HTR-8/SVneo (cell line): ENCODE results near the gene DLK1.

Experiments used
- DNase-seq: peaks from one replicate; pipeline ENCODE4 v3.0.0; 2011; ENCODE audit warnings: low spot score, mixed read lengths; ENCODE audit not compliant: insufficient read length
- FAIRE-seq: peaks from 2 replicates; lab custom pipeline; 2011; peaks lifted over from hg19 to GRCh38; lab: Jason Lieb, UNC

Gene DLK1

DNA sequence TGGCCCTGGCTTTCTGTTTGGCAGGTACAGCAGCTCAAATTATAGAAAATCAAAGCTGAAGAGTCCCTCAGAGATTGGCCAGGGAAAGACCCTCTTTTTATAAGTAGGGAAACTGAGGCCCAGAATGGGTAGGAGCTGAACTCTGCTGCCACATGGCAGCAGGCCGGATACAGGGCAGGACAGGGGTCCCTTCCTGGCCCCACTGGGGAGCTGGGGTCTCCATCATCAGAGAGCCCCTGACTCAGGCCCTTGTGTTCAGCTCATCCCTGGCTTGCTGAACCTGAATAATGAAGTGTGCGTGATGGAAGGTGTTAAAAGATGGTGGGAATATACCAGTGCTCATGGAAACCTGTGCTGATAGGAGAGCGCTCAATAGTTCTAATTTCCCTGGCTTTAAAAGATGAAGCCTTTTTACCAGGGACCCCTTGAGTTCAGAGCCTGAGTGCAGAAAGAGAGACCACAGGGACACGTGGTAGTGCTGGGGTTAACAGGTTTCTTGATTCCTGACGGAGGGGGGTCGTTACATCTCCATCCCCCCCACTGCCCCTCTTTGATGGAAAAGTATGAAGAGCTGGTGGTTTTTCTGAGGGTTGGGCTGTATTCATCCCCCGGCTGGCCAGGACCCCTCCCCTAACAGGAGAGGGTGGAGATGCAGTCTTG, 4.4 kb downstream of the DLK1 start:
- no peak for FAIRE-seq
- no peak for DNase-seq

DNA sequence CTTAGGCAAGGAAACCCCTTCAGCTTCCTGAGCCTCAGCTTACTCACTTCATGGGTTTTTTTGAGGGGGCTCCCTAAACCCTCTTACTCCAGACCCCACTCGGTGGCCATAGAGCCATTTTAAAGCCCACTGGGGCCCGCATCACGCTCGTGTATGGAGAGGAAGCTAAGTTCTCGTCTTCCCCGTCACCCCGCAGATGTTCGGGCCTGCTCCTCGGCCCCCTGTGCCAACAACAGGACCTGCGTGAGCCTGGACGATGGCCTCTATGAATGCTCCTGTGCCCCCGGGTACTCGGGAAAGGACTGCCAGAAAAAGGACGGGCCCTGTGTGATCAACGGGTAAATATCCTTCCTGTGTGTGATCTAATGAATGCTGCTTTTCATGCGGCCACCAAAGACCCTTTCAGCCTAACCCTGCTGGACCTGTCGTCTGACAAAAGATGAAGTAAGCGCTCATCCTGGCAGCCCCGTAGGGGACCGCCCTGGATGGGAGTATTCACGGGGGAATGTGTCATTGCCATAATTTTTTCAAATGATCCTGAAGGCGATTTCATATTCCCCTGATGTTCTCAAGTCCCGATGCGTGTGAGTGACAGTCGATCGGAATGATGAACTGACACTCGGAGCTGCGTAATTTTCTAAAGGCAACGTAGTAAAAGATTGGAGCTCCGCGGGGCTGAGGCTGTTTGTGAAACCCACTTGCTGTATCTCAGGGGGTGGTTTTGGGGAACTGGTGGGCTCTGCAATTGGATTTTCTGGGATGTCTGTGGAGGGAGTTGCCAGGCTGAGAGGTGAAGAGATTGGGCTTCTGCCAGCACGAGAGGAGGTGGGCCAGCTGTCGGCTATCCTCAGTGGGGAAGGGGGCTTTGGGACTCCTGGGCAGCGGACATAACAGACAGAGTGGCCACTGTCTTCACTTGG, 5.4 kb downstream of the DLK1 start:
- DNase-seq (no peak), FAIRE-seq (no peak)

DNA sequence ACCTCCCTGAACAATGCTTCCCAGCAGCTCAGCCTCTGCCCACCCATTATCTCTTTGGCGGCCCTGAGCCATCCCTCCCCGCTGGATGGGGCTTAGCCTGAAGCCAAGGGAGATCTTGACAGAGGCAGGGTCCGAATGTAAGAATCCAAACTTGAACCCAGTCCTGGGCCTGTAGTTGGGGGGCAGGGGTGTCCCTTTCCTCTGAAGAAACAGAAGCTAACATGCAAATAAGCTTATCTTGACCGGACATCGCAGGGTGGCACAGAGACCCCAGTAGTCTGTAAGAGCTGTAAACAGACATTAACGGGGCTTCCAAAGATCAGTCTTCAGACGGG, 6.0 kb downstream of the DLK1 start:
- DNase-seq = no peak
- FAIRE-seq = no peak

DNA sequence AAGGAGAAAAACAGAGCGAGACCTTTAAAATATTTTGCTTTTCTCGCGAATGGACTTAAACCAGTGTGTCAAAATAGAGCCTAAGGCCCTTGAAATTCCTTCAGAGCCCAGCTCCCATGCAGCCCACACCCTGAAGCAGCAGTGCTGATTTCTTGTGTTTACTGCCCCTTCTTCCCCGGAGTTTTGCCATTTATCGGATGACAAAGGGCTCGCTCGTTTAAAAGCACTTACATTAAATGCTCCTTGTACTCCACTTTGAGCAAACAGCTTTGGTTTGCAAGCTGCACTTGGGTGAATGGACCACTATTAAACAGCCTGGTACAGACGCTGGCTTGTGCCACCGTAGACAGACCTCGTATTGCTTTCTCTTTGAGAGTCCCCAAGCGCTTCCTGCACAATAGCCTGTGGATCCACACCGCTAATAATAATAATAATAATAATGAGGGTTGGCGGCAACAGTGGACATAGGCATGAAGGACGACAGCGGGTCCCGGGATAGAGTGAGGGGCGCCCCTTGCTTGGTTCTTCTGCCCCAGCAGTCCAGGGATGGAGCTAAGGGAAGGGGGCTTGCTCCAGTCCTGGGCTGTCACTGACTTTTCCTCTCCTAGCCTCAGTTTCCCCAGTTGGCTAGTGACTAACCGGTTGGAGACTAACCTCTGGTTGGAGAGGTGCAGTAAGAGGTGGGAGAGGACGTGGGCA, 6.6 kb downstream of the DLK1 start:
- DNase-seq (no peak), FAIRE-seq (no peak)

DNA sequence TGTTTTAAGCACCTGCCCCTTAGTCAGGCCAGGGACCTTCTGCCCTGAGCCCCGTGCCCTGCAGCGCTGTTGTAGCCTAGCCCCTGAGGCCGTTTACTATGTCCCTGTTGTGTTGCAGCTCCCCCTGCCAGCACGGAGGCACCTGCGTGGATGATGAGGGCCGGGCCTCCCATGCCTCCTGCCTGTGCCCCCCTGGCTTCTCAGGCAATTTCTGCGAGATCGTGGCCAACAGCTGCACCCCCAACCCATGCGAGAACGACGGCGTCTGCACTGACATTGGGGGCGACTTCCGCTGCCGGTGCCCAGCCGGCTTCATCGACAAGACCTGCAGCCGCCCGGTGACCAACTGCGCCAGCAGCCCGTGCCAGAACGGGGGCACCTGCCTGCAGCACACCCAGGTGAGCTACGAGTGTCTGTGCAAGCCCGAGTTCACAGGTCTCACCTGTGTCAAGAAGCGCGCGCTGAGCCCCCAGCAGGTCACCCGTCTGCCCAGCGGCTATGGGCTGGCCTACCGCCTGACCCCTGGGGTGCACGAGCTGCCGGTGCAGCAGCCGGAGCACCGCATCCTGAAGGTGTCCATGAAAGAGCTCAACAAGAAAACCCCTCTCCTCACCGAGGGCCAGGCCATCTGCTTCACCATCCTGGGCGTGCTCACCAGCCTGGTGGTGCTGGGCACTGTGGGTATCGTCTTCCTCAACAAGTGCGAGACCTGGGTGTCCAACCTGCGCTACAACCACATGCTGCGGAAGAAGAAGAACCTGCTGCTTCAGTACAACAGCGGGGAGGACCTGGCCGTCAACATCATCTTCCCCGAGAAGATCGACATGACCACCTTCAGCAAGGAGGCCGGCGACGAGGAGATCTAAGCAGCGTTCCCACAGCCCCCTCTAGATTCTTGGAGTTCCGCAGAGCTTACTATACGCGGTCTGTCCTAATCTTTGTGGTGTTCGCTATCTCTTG, 7.6 kb downstream of the DLK1 start:
- no peak for DNase-seq
- no peak for FAIRE-seq

DNA sequence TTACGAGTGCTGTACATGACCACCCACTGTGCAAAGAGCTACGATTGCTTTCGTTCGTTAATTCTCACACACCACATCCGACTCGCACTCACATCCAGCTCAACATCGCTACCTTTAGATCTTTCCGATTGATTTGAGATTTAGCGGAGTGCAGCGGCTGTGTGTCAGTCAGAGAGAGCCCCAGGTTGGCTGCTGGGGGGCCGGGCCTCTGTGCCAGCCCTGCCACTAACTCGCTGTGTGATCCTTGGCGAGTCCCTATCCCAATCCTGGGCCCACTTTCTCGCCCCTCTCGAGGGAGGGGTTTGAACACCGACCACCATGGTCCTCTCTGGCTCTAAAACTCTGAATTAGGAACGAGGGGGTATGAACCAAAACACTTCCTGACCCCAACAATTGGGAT, 8.6 kb downstream of the DLK1 start:
- no peak for DNase-seq
- no peak for FAIRE-seq

DNA sequence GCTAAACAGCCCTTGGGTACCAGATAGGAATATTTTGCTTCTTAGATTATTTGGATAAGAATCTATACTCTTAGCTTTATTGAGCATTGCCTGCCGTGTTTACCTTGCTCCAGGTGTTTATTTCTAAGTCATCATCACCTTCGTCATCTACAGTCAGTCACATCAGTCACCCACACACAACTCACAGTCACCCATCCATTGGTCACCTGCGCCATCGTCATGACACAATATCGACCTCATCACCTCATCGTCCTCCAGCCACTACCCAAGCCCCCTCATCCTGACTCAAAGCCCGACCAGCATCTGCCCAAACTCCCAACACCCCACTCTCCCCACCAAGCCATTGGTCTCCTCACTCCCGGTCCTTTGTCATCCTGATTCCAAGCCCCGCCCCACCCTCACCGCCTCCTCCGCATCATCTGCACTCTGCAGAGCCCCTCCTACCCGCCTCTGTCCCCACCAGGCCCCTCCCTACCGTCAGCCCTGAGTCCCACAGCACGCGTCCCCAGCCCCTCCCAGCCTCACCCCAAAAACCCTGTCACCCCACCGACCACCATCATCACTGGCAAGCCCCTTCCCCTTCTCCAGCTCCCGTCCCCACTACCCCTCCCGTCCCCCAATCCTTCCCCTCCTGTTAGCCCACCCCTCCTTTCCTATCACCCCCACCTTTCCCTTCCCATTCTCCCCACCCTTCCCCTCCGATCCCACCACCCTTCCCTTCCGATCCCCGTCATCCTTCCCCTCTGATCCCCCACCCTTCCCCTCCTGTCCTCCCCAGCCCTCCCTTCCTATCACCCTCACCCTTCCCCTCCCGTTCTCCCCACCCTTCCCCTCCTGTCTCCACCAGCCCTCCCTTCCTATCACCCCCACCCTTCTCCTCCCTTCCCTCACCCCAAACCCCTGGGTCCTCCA, 9.8 kb downstream of the DLK1 start:
- DNase-seq = no peak

DNA sequence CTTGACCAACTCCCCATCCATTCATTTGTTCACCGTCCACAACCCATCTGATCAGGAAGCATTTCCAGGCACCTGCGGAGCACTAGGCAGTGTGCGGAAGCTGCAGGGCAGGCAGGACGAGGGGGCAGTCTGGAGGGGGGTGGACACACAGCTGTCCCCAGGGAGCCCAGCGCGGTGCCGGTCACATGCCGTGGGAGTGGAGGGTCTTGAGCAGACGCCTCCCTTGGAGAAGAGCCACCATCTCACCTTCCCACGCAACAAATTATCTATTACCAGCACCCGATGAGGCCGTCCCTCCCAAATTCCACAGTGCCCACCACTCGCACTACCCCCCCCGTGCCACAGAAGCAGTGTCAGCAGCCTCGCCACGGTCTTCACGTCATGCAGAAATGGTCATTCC, 10.8 kb downstream of the DLK1 start:
- no peak for FAIRE-seq
- no peak for DNase-seq

More for the DNA sequence above, 9.8 kb downstream of the DLK1 start:
- no peak for FAIRE-seq

DNA sequence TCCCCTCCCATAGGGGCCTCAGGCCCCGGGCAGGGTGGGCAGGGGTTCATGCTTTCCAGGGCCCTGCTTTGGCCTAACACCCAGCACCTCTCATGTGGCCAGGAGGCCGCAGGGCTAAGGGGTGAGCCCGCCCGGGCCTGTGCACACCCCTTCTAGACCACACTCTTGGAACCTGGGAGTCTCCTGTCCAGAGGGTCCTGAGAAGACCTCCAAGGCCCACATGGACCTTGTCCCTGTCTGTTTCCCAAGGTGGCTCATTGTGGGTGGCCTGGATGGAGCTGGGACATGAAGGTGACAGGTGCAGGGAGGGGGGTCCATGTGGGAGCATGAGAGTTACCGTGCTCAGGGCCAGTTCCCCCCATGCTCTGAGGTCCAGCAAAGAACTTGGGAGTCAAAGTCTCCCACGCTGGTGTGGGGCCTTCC, 11.6 kb downstream of the DLK1 start:
- FAIRE-seq = no peak
- DNase-seq = no peak

DNA sequence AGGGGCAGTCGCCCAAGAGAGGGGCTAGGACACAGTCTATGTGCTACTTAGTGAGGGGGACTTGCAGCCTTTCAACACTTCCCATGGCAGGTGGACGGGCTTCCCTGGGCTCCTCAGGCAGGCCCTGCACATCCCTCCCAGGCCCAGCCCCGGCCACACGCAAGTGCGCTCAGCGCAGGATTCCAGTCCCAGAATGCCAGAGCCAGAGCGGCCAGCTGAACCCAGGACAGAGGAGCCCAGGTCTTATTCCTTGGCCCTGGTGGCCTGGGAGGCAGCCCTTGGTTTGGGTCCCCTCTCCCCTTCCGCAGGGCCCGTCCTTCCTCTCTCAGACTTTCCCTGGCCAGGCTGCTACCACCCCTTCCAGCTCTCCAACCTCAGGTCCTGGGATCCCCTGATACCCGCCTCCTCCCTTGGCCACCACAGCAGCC, 12.0 kb downstream of the DLK1 start:
- DNase-seq (no peak), FAIRE-seq (no peak)

DNA sequence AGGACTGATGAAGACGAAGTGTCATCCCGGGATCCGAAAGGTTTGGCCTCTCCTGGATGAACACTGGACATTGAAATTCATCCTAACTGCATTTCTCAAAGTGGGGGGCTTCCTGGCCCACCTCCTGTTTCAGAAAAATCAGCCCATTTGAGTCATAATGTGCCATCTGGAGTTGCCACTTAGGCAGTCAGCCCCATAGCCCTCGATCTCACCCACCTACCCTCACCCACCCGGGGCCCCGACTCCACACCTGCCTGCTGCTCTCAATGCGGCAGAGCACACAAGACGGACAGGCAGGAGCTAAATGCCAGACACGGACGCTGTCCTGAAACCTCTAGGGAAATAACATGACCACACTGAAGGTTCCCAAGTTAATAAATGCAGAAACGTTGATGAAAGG, 12.6 kb downstream of the DLK1 start:
- no peak for FAIRE-seq
- no peak for DNase-seq

DNA sequence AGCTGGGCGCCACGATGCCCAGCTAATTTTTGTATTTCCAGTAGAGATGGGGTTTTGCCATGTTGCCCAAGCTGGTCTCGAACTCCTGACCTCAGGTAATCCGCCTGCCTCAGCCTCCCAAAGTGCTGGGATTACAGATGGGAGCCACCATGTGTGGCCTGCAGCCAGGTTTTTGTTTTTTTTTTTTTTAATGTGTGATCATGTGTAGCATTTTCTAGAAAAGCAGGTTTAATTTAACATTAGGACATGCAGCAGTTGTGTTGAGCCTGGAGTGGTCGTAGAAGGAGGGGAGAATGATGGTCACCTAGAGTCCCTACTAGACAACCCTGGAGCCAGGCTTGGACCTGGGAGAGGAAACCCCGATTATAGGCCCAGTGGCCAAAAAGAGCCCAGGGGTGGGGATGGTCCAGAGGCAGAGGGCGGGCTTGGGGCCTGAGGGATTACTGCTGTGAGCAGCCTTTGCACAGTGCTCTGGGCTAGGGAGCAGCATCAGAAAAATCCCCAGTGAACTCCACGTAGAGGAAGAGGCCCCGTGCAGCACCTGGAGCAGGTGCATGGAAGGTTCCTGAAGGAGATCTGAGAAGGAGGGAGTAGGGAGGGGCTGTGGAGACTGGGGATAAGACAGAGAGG, 13.6 kb downstream of the DLK1 start:
- no peak for DNase-seq
- no peak for FAIRE-seq

DNA sequence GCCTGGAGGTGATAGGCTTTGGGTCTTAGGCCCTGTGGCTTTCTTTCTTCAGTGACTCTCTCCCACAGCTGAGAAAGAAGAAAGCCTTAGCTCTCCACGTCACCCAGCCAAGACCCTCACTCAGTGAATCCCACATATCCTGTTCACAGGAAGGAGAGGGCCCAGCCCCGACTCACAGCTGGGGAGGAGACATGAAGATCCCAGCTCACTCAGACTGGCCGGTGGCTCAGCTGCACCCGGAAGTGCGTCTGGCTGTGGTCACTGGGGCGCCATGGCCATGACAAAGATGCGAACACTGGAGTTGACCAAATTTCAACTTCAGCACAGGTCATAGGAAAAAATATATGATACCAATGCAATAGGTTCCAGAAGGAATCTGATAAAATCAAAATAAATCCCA, 14.2 kb downstream of the DLK1 start:
- DNase-seq (no peak), FAIRE-seq (no peak)

DNA sequence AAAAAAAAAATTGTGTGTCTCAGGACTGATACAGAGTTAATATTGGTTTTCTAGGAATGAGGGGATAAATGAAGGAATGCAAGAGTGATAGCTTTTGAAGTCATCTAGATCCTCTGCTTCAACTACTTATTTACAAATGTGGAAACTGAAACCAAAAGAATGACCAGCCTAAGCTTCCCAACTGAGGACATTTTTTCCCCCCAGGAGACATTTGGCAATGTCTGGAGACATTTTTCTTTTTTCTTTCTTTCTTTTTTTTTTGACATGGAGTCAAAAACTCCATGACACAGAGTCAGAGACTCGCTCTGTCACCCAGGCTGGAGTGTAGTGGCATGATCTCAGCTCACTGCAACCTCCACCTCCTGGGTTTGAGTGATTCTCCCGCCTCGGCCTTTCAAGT, 15.3 kb downstream of the DLK1 start:
- no peak for FAIRE-seq
- no peak for DNase-seq

DNA sequence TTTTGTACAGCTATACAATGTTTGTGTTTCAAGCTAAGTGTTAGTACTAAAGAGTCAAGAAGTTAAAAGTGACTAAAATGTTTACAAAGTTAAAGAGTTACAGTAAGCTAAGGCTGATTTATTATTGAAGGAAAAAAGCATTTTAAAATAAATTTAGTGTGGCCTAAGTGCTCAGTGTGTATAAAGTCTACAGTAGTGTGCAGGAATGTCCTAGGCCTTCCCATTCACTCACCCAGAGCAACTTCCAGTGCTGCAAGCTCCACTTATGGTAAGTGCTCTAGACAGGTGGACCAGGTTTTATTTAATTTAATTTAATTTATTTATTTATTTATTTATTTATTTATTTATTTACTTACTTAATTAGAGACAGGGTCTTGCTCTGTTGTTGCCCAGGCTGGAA, 19.6 kb downstream of the DLK1 start:
- DNase-seq = no peak
- no peak for FAIRE-seq

DNA sequence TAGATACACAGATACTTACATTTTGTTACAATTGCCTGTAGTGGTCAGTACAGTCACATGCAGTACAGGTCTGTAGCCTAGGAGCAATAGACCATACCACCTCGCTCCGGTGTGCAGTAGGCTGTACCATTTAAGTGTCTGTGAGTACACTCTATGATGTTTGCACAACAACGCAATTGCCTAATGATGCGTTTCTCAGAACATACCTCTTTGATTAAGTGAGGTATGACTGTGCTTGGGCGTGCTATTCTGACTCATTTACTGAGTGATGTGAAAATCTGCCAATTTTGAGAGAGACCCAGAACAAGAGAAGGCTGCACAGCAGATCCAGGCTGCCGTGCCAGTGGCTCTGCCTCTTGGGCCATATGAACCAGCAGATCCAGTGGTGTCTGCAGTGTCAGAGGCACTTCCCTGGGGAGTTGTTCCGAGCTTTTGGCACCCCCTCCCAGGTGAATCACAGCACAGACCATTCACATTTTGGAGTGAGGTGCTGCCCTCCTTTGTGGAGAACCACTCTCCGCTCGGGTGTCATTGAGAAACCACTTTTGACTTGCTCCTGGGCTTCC, 20.4 kb downstream of the DLK1 start:
- DNase-seq (no peak), FAIRE-seq (no peak)

DNA sequence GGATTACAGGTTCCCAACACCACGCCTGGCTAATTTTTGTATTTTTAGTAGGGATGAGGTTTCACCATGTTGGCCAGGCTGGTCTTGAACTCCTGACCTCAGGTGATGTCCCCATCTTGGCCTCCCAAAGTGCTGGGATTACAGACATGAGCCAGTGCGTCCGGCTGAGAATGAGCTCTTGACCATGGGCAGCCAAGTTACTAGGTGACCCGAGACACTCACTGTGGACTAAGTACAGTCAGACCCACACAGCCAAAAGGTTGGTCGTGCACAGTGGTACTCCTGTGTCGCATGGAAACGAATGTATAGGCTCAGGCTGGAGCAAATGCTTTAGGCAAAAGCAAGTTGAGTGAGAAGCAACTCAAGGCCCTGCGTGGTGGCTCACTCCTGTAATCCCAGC, 21.0 kb downstream of the DLK1 start:
- DNase-seq = no peak
- no peak for FAIRE-seq

DNA sequence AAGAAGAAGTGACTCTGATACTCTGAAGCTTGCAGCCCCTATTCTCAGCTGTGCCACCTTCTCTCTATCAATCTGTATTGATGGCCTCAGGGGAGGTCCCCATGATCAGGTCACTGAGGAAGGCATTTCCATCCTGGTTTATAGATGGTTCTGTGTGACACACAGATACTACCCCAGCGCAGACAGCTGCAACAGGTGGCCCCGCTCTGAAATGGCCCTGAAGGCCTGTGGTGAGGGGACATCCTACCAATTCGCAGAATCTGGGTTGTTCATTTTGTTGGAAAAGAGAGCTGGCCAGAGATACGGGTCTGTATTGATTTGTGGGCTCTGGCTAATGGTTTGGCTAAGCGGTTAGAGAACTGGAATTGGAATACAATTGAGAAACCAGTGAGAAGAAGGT, 21.7 kb downstream of the DLK1 start:
- no peak for FAIRE-seq
- no peak for DNase-seq
